HG02840 (cell line): ENCODE results near the gene KRTAP5-3.
"Not testable (repeated sequence)": the region's sequence is repeated elsewhere in the genome, so short reads cannot be mapped to it uniquely, and the experiment has no call there.

ENCODE experiments used
- ATAC-seq: cut with Tn5 transposase; IDR thresholded peaks from one replicate; pipeline ENCODE4 v1.9.1; 2021; ENCODE audit warnings: mild to moderate bottlenecking, moderate library complexity, moderate number of reproducible peaks; ENCODE audit not compliant: unreplicated experiment, low FRiP score

Gene KRTAP5-3

GRCh38 chr11:1589191-1589963 is 18.9 kb downstream of the KRTAP5-3 start:
- ATAC-seq = not testable (repeated sequence)

- no peak for ATAC-seq
Observed at GRCh38 chr11:1586699-1587098, 21.6 kb downstream of the KRTAP5-3 start.

GRCh38 chr11:1584661-1585370 is 23.4 kb downstream of the KRTAP5-3 start, which contains the start of gene KRTAP5-1:
Gene KRTAP5-1 (minus strand): TSS chr11:1585283. CDS start chr11:1585249, 34 bp downstream.
- not testable (repeated sequence) for ATAC-seq

GRCh38 chr11:1582909-1583308 is 25.4 kb downstream of the KRTAP5-3 start:
- not testable (repeated sequence) for ATAC-seq

GRCh38 chr11:1581976-1582375 is 26.3 kb downstream of the KRTAP5-3 start:
- no peak for ATAC-seq

GRCh38 chr11:1576825-1577224 is 31.4 kb downstream of the KRTAP5-3 start:
- no peak for ATAC-seq

GRCh38 chr11:1575756-1576155 is 32.5 kb downstream of the KRTAP5-3 start:
- not testable (repeated sequence) for ATAC-seq

- no peak for ATAC-seq
Observed at GRCh38 chr11:1574933-1575242, 33.4 kb downstream of the KRTAP5-3 start.

GRCh38 chr11:1574238-1574932 is 33.9 kb downstream of the KRTAP5-3 start:
- ATAC-seq = no peak

- ATAC-seq = no peak
Observed at GRCh38 chr11:1573903-1574237, 34.4 kb downstream of the KRTAP5-3 start.

GRCh38 chr11:1573077-1573902 is 35.0 kb downstream of the KRTAP5-3 start:
- no peak for ATAC-seq

GRCh38 chr11:1572197-1573076 is 35.8 kb downstream of the KRTAP5-3 start, which contains the start of gene DUSP8:
Gene DUSP8 (minus strand): TSS chr11:1572271. CDS start chr11:1565826, 6,445 bp downstream.
- no peak for ATAC-seq

- no peak for ATAC-seq
Observed at GRCh38 chr11:1571760-1572196, 36.5 kb downstream of the KRTAP5-3 start.

- ATAC-seq = no peak
Observed at GRCh38 chr11:1570896-1571759, 37.1 kb downstream of the KRTAP5-3 start.

GRCh38 chr11:1570531-1570895 is 37.8 kb downstream of the KRTAP5-3 start:
- no peak for ATAC-seq

GRCh38 chr11:1570001-1570453 is 38.2 kb downstream of the KRTAP5-3 start:
- no peak for ATAC-seq

- ATAC-seq = no peak
Observed at GRCh38 chr11:1569251-1569780, 38.9 kb downstream of the KRTAP5-3 start.

- ATAC-seq = no peak
Observed at GRCh38 chr11:1568441-1568911, 39.8 kb downstream of the KRTAP5-3 start.
